ENCODE measurements around the gene C12orf54.

GRCh38 chr12:48441069-48441468, 41.2 kb upstream of the C12orf54 start:
- TF ChIP-seq, protein P1, sequence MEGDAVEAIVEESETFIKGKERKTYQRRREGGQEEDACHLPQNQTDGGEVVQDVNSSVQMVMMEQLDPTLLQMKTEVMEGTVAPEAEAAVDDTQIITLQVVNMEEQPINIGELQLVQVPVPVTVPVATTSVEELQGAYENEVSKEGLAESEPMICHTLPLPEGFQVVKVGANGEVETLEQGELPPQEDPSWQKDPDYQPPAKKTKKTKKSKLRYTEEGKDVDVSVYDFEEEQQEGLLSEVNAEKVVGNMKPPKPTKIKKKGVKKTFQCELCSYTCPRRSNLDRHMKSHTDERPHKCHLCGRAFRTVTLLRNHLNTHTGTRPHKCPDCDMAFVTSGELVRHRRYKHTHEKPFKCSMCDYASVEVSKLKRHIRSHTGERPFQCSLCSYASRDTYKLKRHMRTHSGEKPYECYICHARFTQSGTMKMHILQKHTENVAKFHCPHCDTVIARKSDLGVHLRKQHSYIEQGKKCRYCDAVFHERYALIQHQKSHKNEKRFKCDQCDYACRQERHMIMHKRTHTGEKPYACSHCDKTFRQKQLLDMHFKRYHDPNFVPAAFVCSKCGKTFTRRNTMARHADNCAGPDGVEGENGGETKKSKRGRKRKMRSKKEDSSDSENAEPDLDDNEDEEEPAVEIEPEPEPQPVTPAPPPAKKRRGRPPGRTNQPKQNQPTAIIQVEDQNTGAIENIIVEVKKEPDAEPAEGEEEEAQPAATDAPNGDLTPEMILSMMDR (IDR thresholded peaks at IDR 0.05; ENCODE audit: insufficient read depth, low read length, poor library complexity, severe bottlenecking) = no peak
- no peak for TF ChIP-seq EZH2phosphoT487 (conservative IDR thresholded peaks at IDR 0.05; ENCODE audit: low read length)

Measured in SU-DHL-6 (cell line).